Breast epithelium (tissue), 3 donors: ENCODE data around the gene XCL2.

Experiments
- POLR2A ChIP-seq: fragments of 450-650 bp; IDR thresholded peaks from one replicate; pipeline ENCODE4 v1.6.1; 2016; ENCODE audit warnings: antibody characterized with exemption, mild to moderate bottlenecking, moderate library complexity
- POLR2AphosphoS5 ChIP-seq, 3 donors: sonication (generic); formaldehyde crosslinking; IDR thresholded peaks; one replicate each; pipeline ENCODE4 v1.6.1; 2017; ENCODE audit warnings: antibody characterized with exemption in 3 of 3
- TF ChIP-seq, protein P1 (sequence below), 3 donors: fragments of 450-650 bp; IDR thresholded peaks; one replicate each; pipeline ENCODE4 v1.5.1; 2016 to 2017; ENCODE audit warnings: antibody characterized with exemption in 3 of 3, mild to moderate bottlenecking in 3 of 3, moderate library complexity in 3 of 3

GRCh38 chr1:168509210-168509609 lies 34.6 kb downstream of the XCL2 start:
- no peak for TF ChIP-seq POLR2A
- TF ChIP-seq, protein P1, sequence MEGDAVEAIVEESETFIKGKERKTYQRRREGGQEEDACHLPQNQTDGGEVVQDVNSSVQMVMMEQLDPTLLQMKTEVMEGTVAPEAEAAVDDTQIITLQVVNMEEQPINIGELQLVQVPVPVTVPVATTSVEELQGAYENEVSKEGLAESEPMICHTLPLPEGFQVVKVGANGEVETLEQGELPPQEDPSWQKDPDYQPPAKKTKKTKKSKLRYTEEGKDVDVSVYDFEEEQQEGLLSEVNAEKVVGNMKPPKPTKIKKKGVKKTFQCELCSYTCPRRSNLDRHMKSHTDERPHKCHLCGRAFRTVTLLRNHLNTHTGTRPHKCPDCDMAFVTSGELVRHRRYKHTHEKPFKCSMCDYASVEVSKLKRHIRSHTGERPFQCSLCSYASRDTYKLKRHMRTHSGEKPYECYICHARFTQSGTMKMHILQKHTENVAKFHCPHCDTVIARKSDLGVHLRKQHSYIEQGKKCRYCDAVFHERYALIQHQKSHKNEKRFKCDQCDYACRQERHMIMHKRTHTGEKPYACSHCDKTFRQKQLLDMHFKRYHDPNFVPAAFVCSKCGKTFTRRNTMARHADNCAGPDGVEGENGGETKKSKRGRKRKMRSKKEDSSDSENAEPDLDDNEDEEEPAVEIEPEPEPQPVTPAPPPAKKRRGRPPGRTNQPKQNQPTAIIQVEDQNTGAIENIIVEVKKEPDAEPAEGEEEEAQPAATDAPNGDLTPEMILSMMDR (IDR thresholded peaks at IDR 0.05) = no peak
- no peak for TF ChIP-seq POLR2AphosphoS5 (IDR thresholded peaks at IDR 0.05)
